ENCODE data around the gene THBS1.

DNA sequence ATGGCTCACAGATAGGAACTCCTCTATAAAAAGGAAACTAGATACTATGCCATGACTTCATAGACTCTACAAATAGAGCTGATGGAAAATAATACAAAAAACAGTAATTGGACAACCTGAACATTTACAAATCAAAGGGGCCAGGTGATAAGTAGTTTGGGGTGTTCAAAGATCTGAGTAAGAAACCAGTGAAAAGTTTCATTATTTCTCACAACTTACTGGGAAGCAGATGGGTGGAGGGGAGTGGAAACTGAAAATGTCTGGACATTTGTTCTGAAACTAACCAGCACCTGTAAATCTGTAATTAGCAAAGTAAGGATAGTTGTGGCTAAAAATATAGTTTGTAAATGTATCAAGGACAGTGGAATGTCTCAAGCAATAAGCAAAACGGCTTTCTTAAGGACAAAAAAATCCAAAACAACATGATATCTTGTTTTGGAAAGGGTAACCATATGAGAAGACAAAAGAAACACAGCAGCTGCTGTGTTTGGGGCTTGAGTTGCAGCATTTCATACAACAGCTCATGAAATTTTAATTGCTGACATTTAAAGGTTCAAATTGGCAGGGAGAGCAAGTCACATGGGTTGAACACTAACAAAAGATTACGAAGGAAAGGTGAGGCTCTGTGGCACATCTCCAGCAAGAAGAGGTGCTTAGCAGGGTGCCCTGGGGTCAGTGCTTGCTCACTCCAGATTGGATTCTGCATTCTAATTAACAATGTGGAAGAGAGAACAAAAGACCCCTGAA lies 26.8 kb upstream of the THBS1 start:
- no peak for TF ChIP-seq EZH2 (IDR thresholded peaks at IDR 0.05; ENCODE audit: borderline replicate concordance)
- TF ChIP-seq, protein P1, sequence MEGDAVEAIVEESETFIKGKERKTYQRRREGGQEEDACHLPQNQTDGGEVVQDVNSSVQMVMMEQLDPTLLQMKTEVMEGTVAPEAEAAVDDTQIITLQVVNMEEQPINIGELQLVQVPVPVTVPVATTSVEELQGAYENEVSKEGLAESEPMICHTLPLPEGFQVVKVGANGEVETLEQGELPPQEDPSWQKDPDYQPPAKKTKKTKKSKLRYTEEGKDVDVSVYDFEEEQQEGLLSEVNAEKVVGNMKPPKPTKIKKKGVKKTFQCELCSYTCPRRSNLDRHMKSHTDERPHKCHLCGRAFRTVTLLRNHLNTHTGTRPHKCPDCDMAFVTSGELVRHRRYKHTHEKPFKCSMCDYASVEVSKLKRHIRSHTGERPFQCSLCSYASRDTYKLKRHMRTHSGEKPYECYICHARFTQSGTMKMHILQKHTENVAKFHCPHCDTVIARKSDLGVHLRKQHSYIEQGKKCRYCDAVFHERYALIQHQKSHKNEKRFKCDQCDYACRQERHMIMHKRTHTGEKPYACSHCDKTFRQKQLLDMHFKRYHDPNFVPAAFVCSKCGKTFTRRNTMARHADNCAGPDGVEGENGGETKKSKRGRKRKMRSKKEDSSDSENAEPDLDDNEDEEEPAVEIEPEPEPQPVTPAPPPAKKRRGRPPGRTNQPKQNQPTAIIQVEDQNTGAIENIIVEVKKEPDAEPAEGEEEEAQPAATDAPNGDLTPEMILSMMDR (IDR thresholded peaks at IDR 0.05; ENCODE audit: poor library complexity) = no peak
